ENCODE measurements around the gene OR52A5. TPM values are rescaled to one million over a fixed set of nuclear protein-coding genes. Genes with fewer than 3 reads are reported as not detected.

The OR52A5 gene
- total and polyA plus RNA-seq, 2 donors, result not detected

- Histone ChIP-seq H3K4me1 (ENCODE audit: insufficient read depth) (no peaks in the 10 kb centered on the region), H3K27ac (ENCODE audit: low read depth) (no peak overlapping the region), H3K36me3 (ENCODE audit: insufficient read depth) (no peaks in the 10 kb centered on the region), H3K4me3 (ENCODE audit: low read depth, low read length) (no peak overlapping the region)
- WGBS, result 93% methylated on average over 1 of the region's 1 CpG
- no peak for DNase-seq (ENCODE audit: extremely low spot score)
Observed at GRCh38 chr11:5090668-5091067, 47.5 kb downstream of the OR52A5 start.

DNA sequence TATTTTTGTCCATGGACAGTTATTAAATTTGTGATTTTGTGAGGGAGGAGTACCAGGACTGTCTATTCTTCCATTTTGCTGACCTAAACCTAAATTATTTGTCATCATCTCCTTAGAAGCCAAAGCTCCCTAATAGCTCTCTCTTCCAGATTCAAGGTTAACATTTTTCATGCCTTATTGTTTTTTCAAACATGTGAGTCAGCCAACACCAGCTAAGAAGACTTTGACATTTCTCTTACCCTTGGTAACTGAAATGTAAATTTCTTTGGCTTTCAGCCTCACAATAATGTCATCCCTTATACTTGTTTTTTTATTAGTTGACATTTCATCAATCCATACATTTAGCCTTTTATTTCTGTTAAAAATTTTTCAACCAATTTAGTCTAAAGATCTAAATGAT, 49.6 kb downstream of the OR52A5 start:
- Histone ChIP-seq H3K4me1 (ENCODE audit: insufficient read depth) (no peaks in the 10 kb centered on the region), H3K4me3 (ENCODE audit: low read depth, low read length) (no peak overlapping the region), H3K27ac (ENCODE audit: low read depth) (no peak overlapping the region), H3K36me3 (ENCODE audit: insufficient read depth) (no peaks in the 10 kb centered on the region)
- DNase-seq (ENCODE audit: extremely low spot score), result no peak

DNA sequence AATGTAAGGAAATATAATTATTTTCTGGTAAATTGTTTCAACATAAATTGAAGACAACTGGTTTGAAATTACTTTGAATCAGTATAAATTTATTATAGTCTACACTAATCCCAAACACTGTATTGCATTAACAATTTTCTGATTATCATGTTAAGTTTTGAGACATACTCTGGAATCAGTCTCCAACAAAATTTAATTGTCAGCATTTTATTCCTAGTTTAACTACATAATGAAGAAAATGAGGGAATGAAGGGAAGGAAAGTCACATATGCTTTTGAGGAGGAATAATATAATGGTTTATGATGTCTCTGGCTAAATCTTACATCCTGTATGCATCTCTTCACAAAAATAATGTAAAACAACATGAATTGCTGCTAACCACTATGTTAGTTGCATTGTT, 54.6 kb downstream of the OR52A5 start:
- no peaks in the 10 kb centered on the region for H3K4me1 ChIP-seq (ENCODE audit: insufficient read depth)
- no peak for DNase-seq (ENCODE audit: extremely low spot score)
- H3K36me3 ChIP-seq (ENCODE audit: insufficient read depth), result no peaks in the 10 kb centered on the region
- H3K4me3 ChIP-seq (ENCODE audit: low read depth, low read length), result no peak overlapping the region
- no peak overlapping the region for H3K27ac ChIP-seq (ENCODE audit: low read depth)

GRCh38 chr11:5081405-5081804, 56.8 kb downstream of the OR52A5 start:
- Histone ChIP-seq H3K4me1 (ENCODE audit: insufficient read depth) (no peaks in the 10 kb centered on the region), H3K36me3 (ENCODE audit: insufficient read depth) (no peaks in the 10 kb centered on the region), H3K27ac (ENCODE audit: low read depth) (no peak overlapping the region), H3K4me3 (ENCODE audit: low read depth, low read length) (no peak overlapping the region)
- 67% methylated on average over 2 of the region's 2 CpGs for WGBS
- DNase-seq (ENCODE audit: extremely low spot score), result no peak

Other genes starting within 250 kb of the OR52A5 start
- gene OR51A7, start 234.6 kb downstream of the OR52A5 start, total RNA-seq, result not detected
- gene OR51A7, start 234.6 kb downstream of the OR52A5 start, polyA plus RNA-seq, result not detected
- gene OR51G2, start 219.0 kb downstream of the OR52A5 start, total RNA-seq, result not detected
- gene OR51G2, start 219.0 kb downstream of the OR52A5 start, polyA plus RNA-seq, result not detected
- not detected for gene OR51G1, start 214.0 kb downstream of the OR52A5 start, total RNA-seq
- not detected for gene OR51G1, start 214.0 kb downstream of the OR52A5 start, polyA plus RNA-seq
- not detected for gene OR51A4, start 190.8 kb downstream of the OR52A5 start, total RNA-seq
- gene OR51A4, start 190.8 kb downstream of the OR52A5 start, polyA plus RNA-seq, result not detected
- gene OR51A2, start 182.6 kb downstream of the OR52A5 start, total RNA-seq, result not detected
- not detected for gene OR51A2, start 182.6 kb downstream of the OR52A5 start, polyA plus RNA-seq
- not detected for gene OR51L1, start 143.5 kb downstream of the OR52A5 start, total RNA-seq
- not detected for gene OR51L1, start 143.5 kb downstream of the OR52A5 start, polyA plus RNA-seq
- gene OR52J3, start 91.8 kb downstream of the OR52A5 start, total RNA-seq, result not detected
- gene OR52J3, start 91.8 kb downstream of the OR52A5 start, polyA plus RNA-seq, result not detected
- gene OR52E2, start 78.7 kb downstream of the OR52A5 start, total RNA-seq, result not detected
- gene OR52E2, start 78.7 kb downstream of the OR52A5 start, polyA plus RNA-seq, result not detected
- not detected for gene OR52E1, start 68.8 kb downstream of the OR52A5 start, total RNA-seq
- not detected for gene OR52E1, start 68.8 kb downstream of the OR52A5 start, polyA plus RNA-seq
- not detected for gene OR52A1, start 16.4 kb upstream of the OR52A5 start, total RNA-seq
- gene OR52A1, start 16.4 kb upstream of the OR52A5 start, polyA plus RNA-seq, result not detected
- not detected for gene OR51V1, start 62.3 kb upstream of the OR52A5 start, total RNA-seq
- gene OR51V1, start 62.3 kb upstream of the OR52A5 start, polyA plus RNA-seq, result not detected
- 394 TPM for gene HBB, start 88.7 kb upstream of the OR52A5 start, total RNA-seq
- 10.1 TPM for gene HBB, start 88.7 kb upstream of the OR52A5 start, polyA plus RNA-seq
- gene HBD, start 96.1 kb upstream of the OR52A5 start, total RNA-seq, result not detected
- gene HBD, start 96.1 kb upstream of the OR52A5 start, polyA plus RNA-seq, result not detected
- gene HBG1, start 111.5 kb upstream of the OR52A5 start, total RNA-seq, result 39.3 TPM
- gene HBG1, start 111.5 kb upstream of the OR52A5 start, polyA plus RNA-seq, result not detected
- gene HBG2, start 116.4 kb upstream of the OR52A5 start, total RNA-seq, result 2,457 TPM
- gene HBG2, start 116.4 kb upstream of the OR52A5 start, polyA plus RNA-seq, result not detected
- 3.0 TPM for gene HBE1, start 131.6 kb upstream of the OR52A5 start, total RNA-seq
- 0.18 TPM for gene HBE1, start 131.6 kb upstream of the OR52A5 start, polyA plus RNA-seq
- gene OR51B4, start 163.6 kb upstream of the OR52A5 start, total RNA-seq, result 2.0 TPM
- gene OR51B4, start 163.6 kb upstream of the OR52A5 start, polyA plus RNA-seq, result not detected
- gene OR51B2, start 185.9 kb upstream of the OR52A5 start, total RNA-seq, result 1.7 TPM
- gene OR51B2, start 185.9 kb upstream of the OR52A5 start, polyA plus RNA-seq, result not detected
- gene OR51B5, start 205.2 kb upstream of the OR52A5 start, total RNA-seq, result 4.3 TPM
- not detected for gene OR51B5, start 205.2 kb upstream of the OR52A5 start, polyA plus RNA-seq
- not detected for gene OR51B6, start 213.2 kb upstream of the OR52A5 start, total RNA-seq
- not detected for gene OR51B6, start 213.2 kb upstream of the OR52A5 start, polyA plus RNA-seq
- gene OR51M1, start 245.5 kb upstream of the OR52A5 start, total RNA-seq, result not detected
- gene OR51M1, start 245.5 kb upstream of the OR52A5 start, polyA plus RNA-seq, result not detected

Measured in urinary bladder (tissue), 4 donors.